Neuronal stem cell (in vitro differentiated cells): ENCODE data around the gene FOXP1.

Experiments used
- DNase-seq: peaks from one replicate; pipeline ENCODE4 v3.0.0-alpha.2; 2013; ENCODE audit warnings: low spot score
- H2AFZ ChIP-seq: one replicate; pipeline ENCODE4 v1.6.1; 2013; ENCODE audit warnings: mild to moderate bottlenecking, low read length, inconsistent platforms
- H2AK5ac ChIP-seq: 2 replicates; pipeline ENCODE4 v1.6.1; 2013; ENCODE audit warnings: low read depth, mild to moderate bottlenecking, inconsistent platforms, low read length, moderate library complexity, mixed read lengths
- H2BK120ac ChIP-seq: 2 replicates; pipeline ENCODE4 v1.6.1; 2013; ENCODE audit warnings: low read depth, mild to moderate bottlenecking, inconsistent platforms, low read length, moderate library complexity, mixed read lengths
- H2BK12ac ChIP-seq: one replicate; pipeline ENCODE4 v1.6.1; 2013; ENCODE audit warnings: low read length, inconsistent platforms
- H2BK15ac ChIP-seq: 2 replicates; pipeline ENCODE4 v1.6.1; 2013; ENCODE audit warnings: mild to moderate bottlenecking, low read length, inconsistent platforms, mixed read lengths
- H2BK5ac ChIP-seq: one replicate; pipeline ENCODE4 v1.6.1; 2013; ENCODE audit warnings: inconsistent platforms, mild to moderate bottlenecking, low read length, moderate library complexity
- H3K14ac ChIP-seq: one replicate; pipeline ENCODE4 v1.6.1; 2013; ENCODE audit warnings: low read length, inconsistent platforms
- H3K18ac ChIP-seq: 2 replicates; pipeline ENCODE4 v1.6.1; 2013; ENCODE audit warnings: low read length, inconsistent platforms
- H3K23ac ChIP-seq: 2 replicates; pipeline ENCODE4 v1.6.1; 2013; ENCODE audit warnings: low read depth, mild to moderate bottlenecking, mixed read lengths, low read length, inconsistent platforms; ENCODE audit not compliant: poor library complexity
- H3K27ac ChIP-seq: replicated peaks from 3 replicates; pipeline ENCODE4 v1.5.1; 2013; ENCODE audit warnings: low read length, inconsistent platforms
- H3K27me3 ChIP-seq, 3 experiments: 2 replicates each; pipeline ENCODE4 v1.6.1; 2013; ENCODE audit warnings: low read length in 3 of 3, mild to moderate bottlenecking in 2 of 3, inconsistent platforms in 1 of 3, low read depth in 1 of 3, mixed read lengths in 1 of 3, moderate library complexity in 1 of 3; ENCODE audit not compliant: control insufficient read depth in 3 of 3, insufficient read depth in 3 of 3
- H3K36me3 ChIP-seq, 2 donors: replicated peaks in 1 of 2; 2 replicates each; pipeline ENCODE4 v1.6.1; 2013; ENCODE audit warnings: low read length in 2 of 2; ENCODE audit not compliant: control insufficient read depth in 2 of 2, insufficient read depth in 2 of 2
- H3K4ac ChIP-seq: 2 replicates; pipeline ENCODE4 v1.6.1; 2013; ENCODE audit warnings: inconsistent platforms, mild to moderate bottlenecking, low read length, moderate library complexity
- H3K4me1 ChIP-seq, 2 donors: 1 replicate in 1 of 2; 2 replicates in 1 of 2; pipeline ENCODE4 v1.6.1; 2013; ENCODE audit warnings: low read length in 2 of 2, low read depth in 1 of 2; ENCODE audit not compliant: control insufficient read depth in 2 of 2, insufficient read depth in 1 of 2
- H3K4me2 ChIP-seq: one replicate; pipeline ENCODE4 v1.6.1; 2013; ENCODE audit warnings: mild to moderate bottlenecking, low read length, inconsistent platforms; ENCODE audit not compliant: insufficient read depth, poor library complexity, severe bottlenecking
- H3K4me3 ChIP-seq, 2 donors: 2 replicates each; pipeline ENCODE4 v1.5.1; 2013; ENCODE audit warnings: low read length in 2 of 2, mild to moderate bottlenecking in 2 of 2, inconsistent platforms in 1 of 2, moderate library complexity in 1 of 2
- H3K79me1 ChIP-seq: one replicate; pipeline ENCODE4 v1.6.1; 2013; ENCODE audit warnings: low read depth, mild to moderate bottlenecking, inconsistent platforms, low read length, moderate library complexity
- H3K9ac ChIP-seq: one replicate; pipeline ENCODE4 v1.6.1; 2013; ENCODE audit warnings: mild to moderate bottlenecking, low read depth, low read length, inconsistent platforms; ENCODE audit not compliant: poor library complexity
- H3K9me3 ChIP-seq, 2 donors: replicated peaks in 1 of 2; 2 replicates each; pipeline versions ENCODE3 to v1.6.1; 2013; ENCODE audit warnings: low read length in 2 of 2, mild to moderate bottlenecking in 2 of 2, inconsistent platforms in 1 of 2, low read depth in 1 of 2, mixed read lengths in 1 of 2, moderate library complexity in 1 of 2; ENCODE audit not compliant: control insufficient read depth in 2 of 2, insufficient read depth in 1 of 2
- H4K8ac ChIP-seq: one replicate; pipeline ENCODE4 v1.6.1; 2013; ENCODE audit warnings: low read depth, mild to moderate bottlenecking, inconsistent platforms, low read length, moderate library complexity
- H4K91ac ChIP-seq: one replicate; pipeline ENCODE4 v1.6.1; 2013; ENCODE audit warnings: low read length, low read depth, mild to moderate bottlenecking, inconsistent platforms; ENCODE audit not compliant: poor library complexity
- WGBS, 2 donors: extraction: QIAGEN DNeasy Blood & Tissue Kit; methylation state at CpG; one replicate each; pipeline ENCODE4 v1.1.7; 2013; ENCODE audit warnings: missing lambda C conversion rate in 2 of 2, mixed read lengths in 1 of 2; ENCODE audit not compliant: insufficient read length in 2 of 2, insufficient replicate concordance in 1 of 2; ENCODE audit errors: extremely low coverage in 2 of 2; 5-methylcytosine and 5-hydroxymethylcytosine counted together

Gene FOXP1

GRCh38 chr3:71355862-71356261 lies 227.7 kb downstream of the FOXP1 start:
- Histone ChIP-seq H3K4me1 (peaks cover 3 to 9% of the 10 kb centered on the region in 2 donors), H3K36me3 (no peaks in the 10 kb centered on the region), H2AFZ (no peak overlapping the region), H2BK5ac (no peak overlapping the region), H3K23ac (no peak overlapping the region), H3K9me3 (peaks cover 0 to 2% of the 10 kb centered on the region in 2 donors), H3K27me3 (no peaks in the 10 kb centered on the region), H2AK5ac (no peak overlapping the region), H3K14ac (no peak overlapping the region), H4K91ac (no peak overlapping the region), H2BK15ac (no peak overlapping the region), H3K4me2 (no peak overlapping the region), H3K4ac (no peak overlapping the region), H4K8ac (no peak overlapping the region), H3K9ac (no peak overlapping the region), H3K4me3 (no peak overlapping the region), H3K79me1 (no peaks in the 10 kb centered on the region), H3K18ac (no peak overlapping the region), H2BK120ac (no peak overlapping the region), H2BK12ac (no peak overlapping the region), H3K27ac (no peak overlapping the region)
- DNase-seq = no peak
- WGBS, 2 donors = no CpG with 5 or more reads among the region's 7 CpGs

GRCh38 chr3:71355037-71355436 lies 228.5 kb downstream of the FOXP1 start:
- Histone ChIP-seq H4K8ac (no peak overlapping the region), H2BK120ac (no peak overlapping the region), H3K18ac (no peak overlapping the region), H3K27ac (no peak overlapping the region), H3K4me1 (peaks cover 5 to 11% of the 10 kb centered on the region in 2 donors), H3K4me2 (no peak overlapping the region), H2BK15ac (no peak overlapping the region), H2AFZ (no peak overlapping the region), H3K27me3 (no peaks in the 10 kb centered on the region), H2BK5ac (no peak overlapping the region), H3K4ac (no peak overlapping the region), H3K23ac (no peak overlapping the region), H3K79me1 (no peaks in the 10 kb centered on the region), H3K9ac (no peak overlapping the region), H3K9me3 (peaks cover 0 to 2% of the 10 kb centered on the region in 2 donors), H3K4me3 (no peak overlapping the region), H3K36me3 (no peaks in the 10 kb centered on the region), H4K91ac (no peak overlapping the region), H3K14ac (no peak overlapping the region), H2BK12ac (no peak overlapping the region), H2AK5ac (no peak overlapping the region)
- no peak for DNase-seq
- WGBS, 2 donors = no CpG with 5 or more reads among the region's 5 CpGs

- no peaks in the 10 kb centered on the region for H3K27me3 ChIP-seq
- H3K9ac ChIP-seq = no peak overlapping the region
- no peaks in the 10 kb centered on the region for H3K79me1 ChIP-seq
- no peak overlapping the region for H3K14ac ChIP-seq
- peaks cover 5% of the 10 kb centered on the region in 2 donors for H3K4me1 ChIP-seq
- WGBS, 2 donors = no CpG with 5 or more reads among the region's 4 CpGs
- H2BK5ac ChIP-seq = no peak overlapping the region
- no peak overlapping the region for H3K23ac ChIP-seq
- no peak overlapping the region for H3K18ac ChIP-seq
- H2AK5ac ChIP-seq = no peak overlapping the region
- H3K27ac ChIP-seq = no peak overlapping the region
- no peak overlapping the region for H3K4me2 ChIP-seq
- no peak for DNase-seq
- no peaks in the 10 kb centered on the region for H3K36me3 ChIP-seq
- no peak overlapping the region for H2BK12ac ChIP-seq
- H3K9me3 ChIP-seq = peaks cover 0 to 2% of the 10 kb centered on the region in 2 donors
- H3K4me3 ChIP-seq = no peak overlapping the region
- H2BK15ac ChIP-seq = no peak overlapping the region
- H2BK120ac ChIP-seq = no peak overlapping the region
- no peak overlapping the region for H2AFZ ChIP-seq
- H3K4ac ChIP-seq = no peak overlapping the region
- no peak overlapping the region for H4K91ac ChIP-seq
- no peak overlapping the region for H4K8ac ChIP-seq
Measured at GRCh38 chr3:71351403-71352149, 232.0 kb downstream of the FOXP1 start.

DNA sequence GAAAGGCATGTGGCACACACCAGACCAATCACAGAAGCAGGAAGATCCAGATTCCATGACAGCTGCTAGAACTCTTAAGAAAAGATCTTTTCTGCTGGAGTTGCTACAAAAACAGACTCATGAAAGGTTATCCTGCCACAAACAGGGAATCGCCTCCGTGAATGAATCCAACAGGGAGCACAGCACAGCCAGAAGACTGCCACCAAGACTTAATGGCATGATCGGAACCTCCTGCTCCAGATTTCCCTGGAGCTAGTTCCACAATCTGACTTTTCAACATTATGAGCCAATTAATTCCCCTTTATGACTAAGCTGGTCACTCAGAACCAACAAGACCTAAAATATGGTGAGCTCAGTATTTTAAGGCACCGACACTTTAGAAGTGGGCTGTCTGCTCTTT lies 232.5 kb downstream of the FOXP1 start:
- Histone ChIP-seq H3K9me3 (no peaks in the 10 kb centered on the region), H2BK15ac (no peak overlapping the region), H2BK12ac (no peak overlapping the region), H3K27ac (no peak overlapping the region), H2AFZ (no peak overlapping the region), H3K4me3 (no peak overlapping the region), H3K23ac (no peak overlapping the region), H3K4me1 (peaks cover 4 to 5% of the 10 kb centered on the region in 2 donors), H4K8ac (no peak overlapping the region), H3K18ac (no peak overlapping the region), H3K4ac (no peak overlapping the region), H3K79me1 (no peaks in the 10 kb centered on the region), H2AK5ac (no peak overlapping the region), H3K27me3 (no peaks in the 10 kb centered on the region), H2BK120ac (no peak overlapping the region), H4K91ac (no peak overlapping the region), H3K4me2 (no peak overlapping the region), H3K9ac (no peak overlapping the region), H3K14ac (no peak overlapping the region), H3K36me3 (no peaks in the 10 kb centered on the region), H2BK5ac (no peak overlapping the region)
- no peak for DNase-seq
- no CpG with 5 or more reads among the region's 4 CpGs for WGBS, 2 donors
